IPS-15b (cell line): ENCODE data around the gene BMPR1A.

Experiments
- H3K27me3 ChIP-seq: one replicate; pipeline ENCODE4 v1.6.1; 2013; ENCODE audit warnings: low read length; ENCODE audit not compliant: control insufficient read depth, insufficient read depth
- H3K36me3 ChIP-seq: one replicate; pipeline ENCODE4 v1.6.1; 2013; ENCODE audit warnings: low read length; ENCODE audit not compliant: control insufficient read depth, insufficient read depth
- H3K4me1 ChIP-seq: one replicate; pipeline ENCODE4 v1.6.1; 2013; ENCODE audit warnings: mild to moderate bottlenecking, low read length; ENCODE audit not compliant: control insufficient read depth, insufficient read depth
- H3K4me3 ChIP-seq: one replicate; pipeline ENCODE4 v1.5.1; 2013; ENCODE audit warnings: low read depth, low read length
- H3K9ac ChIP-seq: one replicate; pipeline ENCODE4 v1.6.1; 2013; ENCODE audit warnings: low read depth, mild to moderate bottlenecking, low read length
- H3K9me3 ChIP-seq: one replicate; pipeline ENCODE4 v1.6.1; 2013; ENCODE audit warnings: mild to moderate bottlenecking, low read length; ENCODE audit not compliant: control insufficient read depth, insufficient read depth

Gene BMPR1A

GRCh38 chr10:86815640-86816039, 59.2 kb downstream of the BMPR1A start:
- Histone ChIP-seq H3K4me3 (no peak overlapping the region), H3K36me3 (no peaks in the 10 kb centered on the region), H3K9ac (no peak overlapping the region), H3K27me3 (no peaks in the 10 kb centered on the region), H3K9me3 (no peaks in the 10 kb centered on the region), H3K4me1 (peaks cover 27% of the 10 kb centered on the region)

GRCh38 chr10:86817246-86817645, 60.8 kb downstream of the BMPR1A start:
- no peaks in the 10 kb centered on the region for H3K27me3 ChIP-seq
- no peak overlapping the region for H3K4me3 ChIP-seq
- no peak overlapping the region for H3K9ac ChIP-seq
- H3K36me3 ChIP-seq: no peaks in the 10 kb centered on the region
- no peaks in the 10 kb centered on the region for H3K9me3 ChIP-seq
- H3K4me1 ChIP-seq: peaks cover 26% of the 10 kb centered on the region

- Histone ChIP-seq H3K4me3 (no peak overlapping the region), H3K4me1 (peaks cover 32% of the 10 kb centered on the region), H3K9me3 (no peaks in the 10 kb centered on the region), H3K36me3 (no peaks in the 10 kb centered on the region), H3K9ac (no peak overlapping the region), H3K27me3 (no peaks in the 10 kb centered on the region)
Measured at GRCh38 chr10:86819567-86819966, 63.1 kb downstream of the BMPR1A start.

GRCh38 chr10:86820509-86820908, 64.1 kb downstream of the BMPR1A start:
- Histone ChIP-seq H3K36me3 (no peaks in the 10 kb centered on the region), H3K9me3 (no peaks in the 10 kb centered on the region), H3K4me1 (peaks cover 30% of the 10 kb centered on the region), H3K4me3 (no peak overlapping the region), H3K9ac (no peak overlapping the region), H3K27me3 (no peaks in the 10 kb centered on the region)

GRCh38 chr10:86821388-86821999, 65.1 kb downstream of the BMPR1A start:
- Histone ChIP-seq H3K9me3 (no peaks in the 10 kb centered on the region), H3K27me3 (no peaks in the 10 kb centered on the region), H3K9ac (no peak overlapping the region), H3K4me1 (peaks cover 27% of the 10 kb centered on the region), H3K36me3 (no peaks in the 10 kb centered on the region), H3K4me3 (no peak overlapping the region)

- Histone ChIP-seq H3K4me1 (peaks cover 36% of the 10 kb centered on the region), H3K27me3 (no peaks in the 10 kb centered on the region), H3K9me3 (no peaks in the 10 kb centered on the region), H3K4me3 (no peak overlapping the region), H3K9ac (no peak overlapping the region), H3K36me3 (no peaks in the 10 kb centered on the region)
Measured at GRCh38 chr10:86823565-86823964, 67.1 kb downstream of the BMPR1A start.

GRCh38 chr10:86824151-86824550, 67.7 kb downstream of the BMPR1A start:
- no peak overlapping the region for H3K9ac ChIP-seq
- H3K36me3 ChIP-seq: no peaks in the 10 kb centered on the region
- no peaks in the 10 kb centered on the region for H3K9me3 ChIP-seq
- peaks cover 36% of the 10 kb centered on the region for H3K4me1 ChIP-seq
- H3K4me3 ChIP-seq: no peak overlapping the region
- no peaks in the 10 kb centered on the region for H3K27me3 ChIP-seq

GRCh38 chr10:86825366-86825765, 68.9 kb downstream of the BMPR1A start:
- peaks cover 44% of the 10 kb centered on the region for H3K4me1 ChIP-seq
- H3K36me3 ChIP-seq: no peaks in the 10 kb centered on the region
- H3K4me3 ChIP-seq: no peak overlapping the region
- H3K27me3 ChIP-seq: no peaks in the 10 kb centered on the region
- no peak overlapping the region for H3K9ac ChIP-seq
- H3K9me3 ChIP-seq: no peaks in the 10 kb centered on the region

GRCh38 chr10:86827639-86828038, 71.2 kb downstream of the BMPR1A start:
- Histone ChIP-seq H3K27me3 (no peaks in the 10 kb centered on the region), H3K9ac (no peak overlapping the region), H3K4me1 (peaks cover 51% of the 10 kb centered on the region), H3K36me3 (no peaks in the 10 kb centered on the region), H3K9me3 (no peaks in the 10 kb centered on the region), H3K4me3 (no peak overlapping the region)

- H3K9ac ChIP-seq: no peak overlapping the region
- H3K4me1 ChIP-seq: peaks cover 51% of the 10 kb centered on the region
- no peaks in the 10 kb centered on the region for H3K36me3 ChIP-seq
- H3K27me3 ChIP-seq: no peaks in the 10 kb centered on the region
- H3K4me3 ChIP-seq: no peak overlapping the region
- H3K9me3 ChIP-seq: no peaks in the 10 kb centered on the region
Measured at GRCh38 chr10:86828145-86828544, 71.7 kb downstream of the BMPR1A start.

- H3K27me3 ChIP-seq: no peaks in the 10 kb centered on the region
- H3K9ac ChIP-seq: no peak overlapping the region
- H3K4me3 ChIP-seq: no peak overlapping the region
- peaks cover 48% of the 10 kb centered on the region for H3K4me1 ChIP-seq
- H3K36me3 ChIP-seq: no peaks in the 10 kb centered on the region
- no peaks in the 10 kb centered on the region for H3K9me3 ChIP-seq
Measured at GRCh38 chr10:86829472-86829871, 73.1 kb downstream of the BMPR1A start.

GRCh38 chr10:86830043-86830591, 73.7 kb downstream of the BMPR1A start:
- Histone ChIP-seq H3K9me3 (no peaks in the 10 kb centered on the region), H3K36me3 (no peaks in the 10 kb centered on the region), H3K27me3 (no peaks in the 10 kb centered on the region), H3K4me3 (no peak overlapping the region), H3K4me1 (peaks cover 45% of the 10 kb centered on the region), H3K9ac (no peak overlapping the region)
